Small intestine (tissue), 7 donors: ENCODE data around the gene NUB1. TPM values are rescaled to one million over a fixed set of nuclear protein-coding genes. Genes with fewer than 3 reads are reported as not detected.

Source experiments
- DNase-seq, 2 donors: peaks; one replicate each; pipeline versions ENCODE4 v3.0.0 to v3.0.0-alpha.2; 2013
- FAIRE-seq: peaks from 2 replicates; lab custom pipeline; 2012; peaks lifted over from hg19 to GRCh38; lab: Jason Lieb, UNC
- H3K27ac ChIP-seq, 3 donors: one replicate each; pipeline ENCODE4 v1.5.1; 2013; ENCODE audit warnings: low read length in 2 of 3, mild to moderate bottlenecking in 2 of 3, control low read depth in 1 of 3, inconsistent platforms in 1 of 3, low read depth in 1 of 3, moderate library complexity in 1 of 3
- H3K27me3 ChIP-seq, 3 donors: one replicate each; pipeline ENCODE4 v1.6.1; 2013; ENCODE audit warnings: low read length in 3 of 3, inconsistent platforms in 1 of 3; ENCODE audit not compliant: control insufficient read depth in 3 of 3, insufficient read depth in 3 of 3
- H3K36me3 ChIP-seq, 3 donors: one replicate each; pipeline ENCODE4 v1.6.1; 2013; ENCODE audit warnings: low read length in 3 of 3, inconsistent platforms in 1 of 3, low read depth in 1 of 3, mild to moderate bottlenecking in 1 of 3, moderate library complexity in 1 of 3; ENCODE audit not compliant: control insufficient read depth in 3 of 3, insufficient read depth in 2 of 3
- H3K4me1 ChIP-seq, 3 donors: one replicate each; pipeline ENCODE4 v1.6.1; 2013; ENCODE audit warnings: low read length in 2 of 3, inconsistent platforms in 1 of 3, low read depth in 1 of 3, mild to moderate bottlenecking in 1 of 3, moderate library complexity in 1 of 3; ENCODE audit not compliant: control insufficient read depth in 3 of 3, insufficient read depth in 2 of 3
- H3K4me3 ChIP-seq, 3 donors: one replicate each; pipeline ENCODE4 v1.5.1; 2013; ENCODE audit warnings: low read length in 3 of 3, control low read depth in 1 of 3, inconsistent platforms in 1 of 3, low read depth in 1 of 3, mild to moderate bottlenecking in 1 of 3, moderate library complexity in 1 of 3
- H3K9me3 ChIP-seq, 2 donors: one replicate each; pipeline ENCODE4 v1.6.1; 2013; ENCODE audit warnings: low read depth in 1 of 2, low read length in 1 of 2; ENCODE audit not compliant: control insufficient read depth in 2 of 2, insufficient read depth in 1 of 2
- WGBS, 3 donors: extraction: QIAGEN DNeasy Blood & Tissue Kit; methylation state at CpG; one replicate each; pipeline ENCODE4 v1.1.7; 2013; 5-methylcytosine and 5-hydroxymethylcytosine counted together
- polyA plus RNA-seq, 4 donors: library from polyadenylated mRNA; stranded (reverse) in 3 of 4; unstranded in 1 of 4; fragments of 200-250 nt in 3 of 4; fragments of 120-200 nt in 1 of 4; gene quantifications; one replicate each; pipeline versions ENCODE4 v1.2.1 to v1.2.3, GENCODE V29; 2013
- donor health status: healthy with polysubstance abuse.
- donor health status: control.
- donor health status: control.
- donor health status: Bipolar disorder and iron deficiency.
- donor health status: healthy.

NUB1 gene
- polyA plus RNA-seq, 4 donors, result 37.4 to 70.8 (median 56.7) TPM

DNA sequence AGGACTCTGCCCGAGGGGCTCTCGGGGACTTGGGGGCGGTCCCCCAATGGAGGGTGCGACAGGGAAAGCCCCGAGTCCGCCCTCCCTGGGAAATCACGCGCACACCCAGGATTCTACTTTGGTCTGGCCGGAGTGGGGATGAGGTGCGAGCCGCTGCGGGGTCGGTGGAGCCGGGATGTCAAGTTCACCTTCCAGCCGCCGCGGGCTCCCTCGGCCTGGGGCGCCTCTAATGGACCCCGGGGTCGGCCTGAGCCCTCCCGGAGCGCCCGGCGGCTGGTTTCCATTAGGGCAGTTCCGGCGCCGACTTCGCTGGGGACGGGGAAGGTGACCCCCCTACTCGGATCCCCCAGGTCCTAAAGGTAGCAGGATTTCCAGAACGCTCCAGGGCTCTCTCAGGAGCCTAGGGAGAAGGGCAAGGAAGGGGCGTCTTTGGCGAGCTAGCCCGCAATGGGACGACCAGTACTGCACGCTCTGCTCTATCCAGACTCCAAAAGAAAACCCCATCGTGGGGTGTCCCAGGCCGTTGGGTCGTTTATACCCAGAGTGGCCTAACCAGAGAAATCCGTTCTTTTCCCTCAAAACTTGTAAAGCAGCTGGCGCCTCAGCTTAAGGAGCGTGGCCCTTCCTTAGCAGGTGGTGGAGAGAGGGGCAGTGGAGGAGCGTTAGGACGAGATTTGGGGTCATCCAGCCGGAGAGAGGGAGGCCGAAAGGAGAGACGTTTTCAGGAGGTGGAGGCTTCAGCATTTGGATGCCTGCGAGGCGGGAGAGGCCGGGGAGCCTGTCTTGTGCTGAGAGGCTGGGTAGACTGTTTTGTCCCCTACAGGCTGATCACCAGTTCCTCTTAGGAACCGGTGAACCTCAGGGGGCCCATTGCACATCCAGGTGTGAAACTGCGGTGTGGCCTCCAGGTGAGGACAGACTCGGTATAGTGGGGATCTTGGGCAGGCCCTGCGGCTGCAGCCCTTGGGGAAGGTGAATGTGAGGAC, 69.1 kb downstream of the NUB1 start:
- H3K4me3 ChIP-seq, result peak overlapping the region; percentile 36 to 58 (median 38)
- no peaks in the 10 kb centered on the region for H3K9me3 ChIP-seq
- DNase-seq (peak in 1 of 2 donors; percentile 57), FAIRE-seq (no peak)
- no peaks in the 10 kb centered on the region for H3K36me3 ChIP-seq
- 23 to 28% (median 26%) methylated on average over 50 to 55 of the region's 55 CpGs for WGBS, 3 donors
- H3K4me1 ChIP-seq, result peaks cover 0 to 8% (median 5%) of the 10 kb centered on the region in 3 donors
- no peak overlapping the region for H3K27ac ChIP-seq
- H3K27me3 ChIP-seq, result peaks cover 4 to 56% (median 7%) of the 10 kb centered on the region in 3 donors

DNA sequence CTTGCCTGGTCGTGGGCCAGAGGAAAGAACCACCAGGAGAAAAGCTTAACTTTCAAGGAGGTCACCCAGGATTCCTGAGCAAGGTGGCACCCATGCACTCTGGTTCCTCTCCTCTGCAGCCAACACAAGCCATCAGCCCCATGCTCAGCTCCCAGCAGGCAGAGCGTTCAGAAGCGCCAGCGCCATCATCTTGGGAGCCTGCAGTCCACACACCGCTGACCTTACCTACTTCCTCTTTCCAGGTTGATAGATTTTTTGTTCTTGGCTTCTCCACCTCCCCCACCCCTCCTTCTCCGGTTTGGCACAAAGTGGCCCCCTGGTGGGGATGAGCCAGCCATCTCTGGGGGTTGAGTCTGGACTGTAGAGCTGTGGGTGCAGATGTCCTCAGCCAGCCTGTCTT, 69.9 kb downstream of the NUB1 start:
- Histone ChIP-seq H3K4me3 (no peak overlapping the region), H3K36me3 (no peaks in the 10 kb centered on the region), H3K9me3 (no peaks in the 10 kb centered on the region), H3K27ac (no peak overlapping the region), H3K27me3 (peaks cover 4 to 61% (median 7%) of the 10 kb centered on the region in 3 donors), H3K4me1 (peaks cover 0 to 13% (median 5%) of the 10 kb centered on the region in 3 donors)
- DNase-seq (no peak), FAIRE-seq (no peak)
- 64 to 73% (median 70%) methylated on average over 6 of the region's 6 CpGs for WGBS, 3 donors

DNA sequence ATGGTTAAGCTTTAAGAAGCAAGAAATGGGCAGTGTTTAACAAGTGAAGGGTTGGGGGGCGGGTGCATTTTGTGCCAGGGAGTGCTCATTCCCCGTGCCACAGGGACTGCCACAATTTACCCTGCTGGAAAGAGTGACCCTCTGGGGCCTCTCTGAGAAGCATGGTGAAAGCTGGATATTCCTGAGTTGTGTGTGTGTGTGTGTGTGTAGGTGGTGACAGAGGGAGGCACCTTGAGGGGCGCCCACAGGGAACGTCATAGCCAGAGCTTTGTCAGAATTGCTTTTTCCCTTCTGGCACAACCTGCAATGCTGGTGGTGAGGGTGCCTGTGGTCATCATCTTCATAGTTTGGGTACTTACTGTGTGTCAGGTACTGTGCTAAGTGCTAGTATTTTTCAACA, 70.7 kb downstream of the NUB1 start:
- Histone ChIP-seq H3K27me3 (peaks cover 4 to 60% (median 7%) of the 10 kb centered on the region in 3 donors), H3K27ac (no peak overlapping the region), H3K9me3 (no peaks in the 10 kb centered on the region), H3K4me1 (peaks cover 0 to 13% (median 5%) of the 10 kb centered on the region in 3 donors), H3K36me3 (no peaks in the 10 kb centered on the region), H3K4me3 (no peak overlapping the region)
- no peak for DNase-seq
- 69 to 77% (median 70%) methylated on average over 4 of the region's 4 CpGs for WGBS, 3 donors
- FAIRE-seq, result no peak

DNA sequence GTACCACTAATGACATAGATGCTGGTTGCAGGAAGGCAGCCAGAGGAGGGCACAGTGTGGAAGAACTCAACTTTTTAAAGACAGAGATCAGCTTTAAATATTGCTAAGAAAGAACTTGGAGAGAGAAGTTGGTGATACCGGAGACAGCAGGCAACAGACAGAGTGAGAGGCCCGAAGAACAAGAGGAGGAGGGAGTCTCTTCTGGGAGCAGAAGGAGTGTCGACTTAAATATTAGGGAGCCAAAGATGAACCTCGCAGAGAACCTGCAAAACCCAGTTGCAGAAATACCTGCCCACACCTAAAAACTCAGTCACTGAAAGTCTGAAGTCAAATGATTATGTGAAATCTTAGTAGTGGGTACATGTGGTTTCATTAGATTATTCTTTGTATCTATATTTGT, 71.6 kb downstream of the NUB1 start:
- DNase-seq (no peak), FAIRE-seq (no peak)
- no peak overlapping the region for H3K27ac ChIP-seq
- H3K27me3 ChIP-seq, result peaks cover 4 to 60% (median 7%) of the 10 kb centered on the region in 3 donors
- no peaks in the 10 kb centered on the region for H3K36me3 ChIP-seq
- 85 to 93% (median 87%) methylated on average over 4 of the region's 4 CpGs for WGBS, 3 donors
- no peak overlapping the region for H3K4me3 ChIP-seq
- peaks cover 0 to 13% (median 5%) of the 10 kb centered on the region in 3 donors for H3K4me1 ChIP-seq
- no peaks in the 10 kb centered on the region for H3K9me3 ChIP-seq

DNA sequence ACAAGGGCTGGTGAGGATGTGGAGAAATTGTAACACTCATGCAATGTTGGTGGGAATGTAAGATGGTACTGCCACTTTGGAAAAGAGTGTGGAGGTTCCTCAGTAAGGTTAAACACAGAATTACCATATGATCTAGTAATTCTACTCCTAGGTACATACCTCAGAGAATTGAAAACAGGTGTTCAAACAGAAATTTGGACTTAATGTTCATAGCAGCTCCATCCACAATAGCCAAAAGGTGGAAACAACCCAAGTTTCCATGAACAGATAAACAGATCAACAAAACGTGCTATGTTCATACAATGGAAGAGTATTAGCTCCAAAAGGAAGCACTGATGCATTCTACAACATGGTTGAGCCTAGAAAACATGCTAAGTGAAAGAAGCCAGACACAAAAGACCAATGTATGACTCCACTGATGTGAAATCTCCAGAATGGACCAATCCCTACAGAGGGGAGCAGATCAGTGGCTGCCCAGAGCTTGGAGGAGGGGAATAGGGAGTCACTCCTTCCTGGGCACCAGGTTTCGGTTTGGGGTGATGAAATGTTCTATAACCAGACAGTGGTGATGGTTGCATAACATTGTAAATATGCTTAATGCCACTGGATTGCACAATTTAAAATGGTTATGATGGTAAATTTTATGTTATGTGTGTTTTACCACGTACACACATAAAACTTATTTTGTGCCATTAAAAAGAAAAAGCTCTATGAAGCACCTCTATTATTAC, 73.9 kb downstream of the NUB1 start:
- peaks cover 0 to 37% (median 4%) of the 10 kb centered on the region in 3 donors for H3K27me3 ChIP-seq
- no peaks in the 10 kb centered on the region for H3K36me3 ChIP-seq
- no peak overlapping the region for H3K27ac ChIP-seq
- H3K9me3 ChIP-seq, result peaks cover 0 to 7% of the 10 kb centered on the region in 2 donors
- no peak for FAIRE-seq
- 36 to 71% (median 56%) methylated on average over 3 of the region's 3 CpGs for WGBS, 3 donors
- peaks cover 0 to 6% (median 0%) of the 10 kb centered on the region in 3 donors for H3K4me1 ChIP-seq
- DNase-seq, result no peak
- no peak overlapping the region for H3K4me3 ChIP-seq

DNA sequence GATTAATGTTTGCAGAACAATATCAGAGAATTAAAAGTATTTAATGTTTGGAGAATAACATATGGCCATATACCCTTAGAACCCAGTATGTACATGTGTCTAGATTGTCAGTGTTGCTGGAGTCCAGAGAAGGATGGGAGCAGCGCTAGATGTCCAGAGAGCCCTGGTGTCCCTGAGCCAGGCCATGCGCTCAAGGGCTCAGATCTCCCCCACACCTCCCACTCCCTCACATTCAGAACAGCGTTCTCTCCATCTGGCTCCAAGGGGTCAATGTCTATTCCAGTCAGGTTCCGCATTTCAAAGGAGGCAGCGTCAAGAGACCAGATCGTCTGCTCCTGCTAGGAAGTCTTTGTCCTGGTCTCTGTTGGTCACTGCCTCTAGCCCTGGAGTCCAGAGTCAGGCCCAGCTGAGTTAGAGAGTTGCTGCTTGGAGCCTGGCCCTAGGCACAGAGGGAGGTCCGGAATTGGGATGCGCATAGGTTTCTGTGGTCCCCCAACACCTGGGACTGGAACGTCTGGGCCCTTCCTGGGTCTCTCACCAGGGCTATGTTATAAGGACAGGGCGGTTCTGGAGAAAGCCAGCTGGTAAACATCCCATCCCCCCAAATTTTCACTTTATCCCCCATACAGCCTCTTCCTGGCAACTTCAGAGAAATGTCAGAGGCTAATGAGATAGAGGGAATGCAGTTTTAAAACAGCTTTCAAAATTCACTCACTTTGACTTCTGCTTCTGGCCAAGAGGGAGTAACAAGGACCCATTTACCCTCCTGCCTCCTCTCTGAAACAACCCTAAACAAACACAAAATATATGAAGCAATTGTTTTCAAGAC, 74.7 kb downstream of the NUB1 start:
- peaks cover 0 to 13% of the 10 kb centered on the region in 2 donors for H3K9me3 ChIP-seq
- 61 to 73% (median 69%) methylated on average over 10 of the region's 10 CpGs for WGBS, 3 donors
- FAIRE-seq (no peak), DNase-seq (no peak)
- H3K27me3 ChIP-seq, result peaks cover 0 to 29% (median 4%) of the 10 kb centered on the region in 3 donors
- H3K36me3 ChIP-seq, result no peaks in the 10 kb centered on the region
- peaks cover 0 to 6% (median 0%) of the 10 kb centered on the region in 3 donors for H3K4me1 ChIP-seq
- no peak overlapping the region for H3K4me3 ChIP-seq
- H3K27ac ChIP-seq, result no peak overlapping the region

DNA sequence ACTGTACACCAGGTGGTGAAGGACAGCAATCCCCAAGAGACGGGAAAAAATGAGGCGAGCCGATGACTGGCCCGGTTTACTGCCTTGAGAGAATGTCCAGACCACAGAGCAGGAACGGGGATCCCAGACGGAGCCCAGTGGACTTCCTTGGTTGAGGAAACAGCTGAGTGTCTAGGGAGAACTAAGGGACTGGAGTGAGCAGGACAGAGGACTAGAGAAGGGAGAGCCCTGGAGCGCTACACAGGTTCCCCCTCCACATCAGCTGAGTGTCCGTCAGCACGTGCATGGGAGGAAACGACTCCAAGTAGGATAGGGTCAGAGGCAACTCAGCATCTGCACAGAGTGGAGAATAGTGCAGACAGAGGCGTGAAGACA, 75.3 kb downstream of the NUB1 start:
- Histone ChIP-seq H3K9me3 (peaks cover 0 to 19% of the 10 kb centered on the region in 2 donors), H3K4me1 (peaks cover 0 to 6% (median 0%) of the 10 kb centered on the region in 3 donors), H3K27me3 (peaks cover 0 to 23% (median 4%) of the 10 kb centered on the region in 3 donors), H3K27ac (no peak overlapping the region), H3K4me3 (no peak overlapping the region), H3K36me3 (no peaks in the 10 kb centered on the region)
- no peak for FAIRE-seq
- no peak for DNase-seq
- WGBS, 3 donors, result 55 to 68% (median 65%) methylated on average over 11 of the region's 11 CpGs
